Right lung (tissue), 5 donors: ENCODE results near the gene MRPL32. TPM values are rescaled to one million over a fixed set of nuclear protein-coding genes. Genes with fewer than 3 reads are reported as not detected.
A peak's percentile ranks its signal among the peaks of the same experiment; 100 is the strongest.

Source experiments
- DNase-seq, 2 donors: peaks; one replicate each; pipeline ENCODE4 v3.0.0-alpha.2; 2013
- polyA plus RNA-seq, 5 donors: library from polyadenylated mRNA; unstranded; fragments of 120-200 nt; gene quantifications; one replicate each; pipeline versions ENCODE4 v1.2.1 to v1.2.3, GENCODE V29; 2013; ENCODE audit warnings: inconsistent platforms in 1 of 5, low replicate concordance in 1 of 5; ENCODE audit not compliant: insufficient read length in 5 of 5, insufficient read depth in 1 of 5

MRPL32 gene
- polyA plus RNA-seq, 5 donors: 49.7 to 68.2 (median 60.9) TPM

GRCh38 chr7:42961170-42961569 lies 29.0 kb downstream of the MRPL32 start:
- DNase-seq: no peak

GRCh38 chr7:42964293-42964692 lies 32.1 kb downstream of the MRPL32 start:
- no peak for DNase-seq

GRCh38 chr7:42964849-42965805 lies 33.0 kb downstream of the MRPL32 start:
- no peak for DNase-seq

GRCh38 chr7:42967391-42967790 lies 35.2 kb downstream of the MRPL32 start:
- no peak for DNase-seq

GRCh38 chr7:42972699-42973500 lies 40.7 kb downstream of the MRPL32 start:
- DNase-seq: peak; percentile 27 to 38

- DNase-seq: no peak
These were observed 44.2 kb downstream of the MRPL32 start for GRCh38 chr7:42976371-42976770.

- peak; percentile 33 to 45 for DNase-seq
These were observed 46.3 kb downstream of the MRPL32 start for GRCh38 chr7:42978496-42978895.

- DNase-seq: no peak
These were observed 47.9 kb downstream of the MRPL32 start for GRCh38 chr7:42980084-42980483.

- no peak for DNase-seq
These were observed 48.3 kb downstream of the MRPL32 start for GRCh38 chr7:42980514-42980913.

- no peak for DNase-seq
These were observed 49.4 kb downstream of the MRPL32 start for GRCh38 chr7:42981601-42982000.

GRCh38 chr7:42982604-42983115 lies 50.5 kb downstream of the MRPL32 start:
- no peak for DNase-seq

GRCh38 chr7:42984137-42984536 lies 52.0 kb downstream of the MRPL32 start:
- no peak for DNase-seq

GRCh38 chr7:42986213-42986612 lies 54.0 kb downstream of the MRPL32 start:
- no peak for DNase-seq

GRCh38 chr7:42986781-42987248 lies 54.6 kb downstream of the MRPL32 start:
- DNase-seq: no peak

Other genes starting within 250 kb of the MRPL32 start
- gene C7orf25, start 20.3 kb upstream of the MRPL32 start, polyA plus RNA-seq: 1 to 10 TPM; 2.3 to 2.9 (median 2.4) TPM
- 100 to 1,000 TPM; 126 to 189 (median 150) TPM for gene PSMA2, start 202 bp upstream of the MRPL32 start, polyA plus RNA-seq
- gene HECW1, start 180.3 kb downstream of the MRPL32 start, polyA plus RNA-seq: 1 to 10 TPM; 1.9 to 3.6 (median 3.4) TPM